ENCODE data around the gene MEAK7.
"Not testable (repeated sequence)": the region's sequence is repeated elsewhere in the genome, so short reads cannot be mapped to it uniquely, and the experiment has no call there.

The MEAK7 gene

DNA sequence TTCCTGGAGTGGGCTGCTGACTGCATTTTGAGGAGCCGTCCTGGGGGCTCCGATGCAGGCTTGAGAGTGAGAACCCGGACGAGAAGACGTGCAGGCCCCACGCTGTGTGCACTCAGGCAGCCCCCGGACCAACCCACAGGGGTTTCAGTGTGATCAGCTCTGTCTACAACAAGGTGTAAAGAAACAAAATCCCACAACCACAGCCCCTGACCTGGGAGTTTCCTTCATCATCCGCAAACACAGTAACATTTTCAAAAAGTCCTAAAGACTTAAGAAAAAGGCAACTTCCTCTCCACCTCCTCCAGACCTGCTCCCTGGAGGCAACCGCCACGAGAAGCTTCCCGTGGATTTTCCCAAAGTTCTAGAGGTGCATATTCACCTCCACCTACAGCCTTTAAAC lies 15.4 kb upstream of the MEAK7 start:
- TF ChIP-seq, protein P1, sequence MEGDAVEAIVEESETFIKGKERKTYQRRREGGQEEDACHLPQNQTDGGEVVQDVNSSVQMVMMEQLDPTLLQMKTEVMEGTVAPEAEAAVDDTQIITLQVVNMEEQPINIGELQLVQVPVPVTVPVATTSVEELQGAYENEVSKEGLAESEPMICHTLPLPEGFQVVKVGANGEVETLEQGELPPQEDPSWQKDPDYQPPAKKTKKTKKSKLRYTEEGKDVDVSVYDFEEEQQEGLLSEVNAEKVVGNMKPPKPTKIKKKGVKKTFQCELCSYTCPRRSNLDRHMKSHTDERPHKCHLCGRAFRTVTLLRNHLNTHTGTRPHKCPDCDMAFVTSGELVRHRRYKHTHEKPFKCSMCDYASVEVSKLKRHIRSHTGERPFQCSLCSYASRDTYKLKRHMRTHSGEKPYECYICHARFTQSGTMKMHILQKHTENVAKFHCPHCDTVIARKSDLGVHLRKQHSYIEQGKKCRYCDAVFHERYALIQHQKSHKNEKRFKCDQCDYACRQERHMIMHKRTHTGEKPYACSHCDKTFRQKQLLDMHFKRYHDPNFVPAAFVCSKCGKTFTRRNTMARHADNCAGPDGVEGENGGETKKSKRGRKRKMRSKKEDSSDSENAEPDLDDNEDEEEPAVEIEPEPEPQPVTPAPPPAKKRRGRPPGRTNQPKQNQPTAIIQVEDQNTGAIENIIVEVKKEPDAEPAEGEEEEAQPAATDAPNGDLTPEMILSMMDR (IDR thresholded peaks at IDR 0.05; ENCODE audit: insufficient read depth, low read depth, low read length, missing control alignments): no peak
- DNase-seq (ENCODE audit: low read depth): peak; percentile 36

DNA sequence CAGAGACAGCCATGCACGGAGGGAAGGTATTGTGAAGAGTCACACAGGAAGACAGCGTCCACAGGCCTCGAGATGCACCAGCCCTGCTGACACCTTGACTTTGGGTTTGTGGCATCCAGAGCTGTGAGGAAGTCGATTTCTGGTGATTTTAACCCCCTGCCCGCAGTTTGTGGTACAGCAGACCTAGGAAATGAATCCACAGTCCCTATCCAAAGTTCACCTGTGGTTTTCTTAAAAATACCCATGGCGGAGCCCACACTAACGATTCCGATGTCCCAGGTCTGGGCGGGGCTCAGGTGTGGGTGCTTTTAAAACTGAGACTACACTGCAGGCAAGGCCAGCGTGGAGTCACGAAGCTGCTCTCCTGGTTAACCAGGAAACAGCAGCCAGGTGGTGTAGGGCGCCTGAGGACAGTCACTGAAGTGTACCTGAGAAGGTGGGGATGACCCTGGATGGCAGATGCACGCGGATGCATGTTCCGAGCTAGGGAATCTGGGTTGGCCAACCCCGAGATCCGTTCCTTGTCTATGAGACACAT lies 14.4 kb upstream of the MEAK7 start:
- DNase-seq (ENCODE audit: low read depth): no peak
- TF ChIP-seq, protein P1 (IDR thresholded peaks at IDR 0.05; ENCODE audit: insufficient read depth, low read depth, low read length, missing control alignments): no peak
- no peak overlapping the region for H3K4me3 ChIP-seq (ENCODE audit: low read depth, low read length)

More for the DNA sequence above, 15.4 kb upstream of the MEAK7 start:
- H3K4me3 ChIP-seq (ENCODE audit: low read depth, low read length): no peak overlapping the region

DNA sequence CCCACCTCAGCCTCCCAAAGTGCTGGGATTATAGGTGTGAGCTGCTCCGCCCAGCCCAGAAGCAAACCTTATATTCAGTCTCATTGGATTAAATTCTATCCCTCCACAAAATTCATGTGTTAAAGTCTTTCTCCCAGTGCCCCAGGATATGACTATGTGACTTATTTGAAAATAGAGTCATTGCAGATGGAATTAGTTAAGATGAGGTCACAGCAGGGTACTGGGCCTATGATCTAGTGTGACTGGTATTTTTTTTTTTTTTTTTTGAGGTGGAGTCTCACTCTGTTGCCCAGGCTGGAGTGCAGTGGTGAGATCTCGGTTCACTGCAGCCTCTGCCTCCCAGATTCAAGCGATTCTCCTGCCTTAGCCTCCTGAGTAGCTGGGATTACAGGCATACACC lies 13.8 kb upstream of the MEAK7 start:
- not testable (repeated sequence) for H3K4me3 ChIP-seq (ENCODE audit: low read depth, low read length); DNase-seq (ENCODE audit: low read depth)

DNA sequence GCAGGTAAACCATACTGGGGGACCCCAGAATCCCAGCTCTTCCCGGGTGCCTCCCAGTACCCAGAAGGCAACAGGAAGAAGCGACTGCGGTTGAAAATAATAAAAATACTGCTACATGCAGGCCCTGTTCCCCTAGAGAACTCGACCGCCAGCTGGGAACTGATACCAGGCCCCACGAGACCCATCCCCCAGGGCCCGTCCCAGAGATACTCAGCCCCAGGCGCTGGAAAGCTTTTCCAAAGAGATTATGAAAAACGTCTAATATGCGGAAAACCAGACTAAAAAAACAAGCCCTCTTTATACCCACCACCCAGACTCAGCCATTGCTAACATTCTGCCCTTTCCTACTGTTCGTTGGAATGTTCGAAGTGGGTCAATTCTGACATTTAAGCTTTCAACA lies 12.9 kb upstream of the MEAK7 start:
- TF ChIP-seq, protein P1 (IDR thresholded peaks at IDR 0.05; ENCODE audit: insufficient read depth, low read depth, low read length, missing control alignments): no peak
- no peak for DNase-seq (ENCODE audit: low read depth)
- H3K4me3 ChIP-seq (ENCODE audit: low read depth, low read length): no peak overlapping the region

DNA sequence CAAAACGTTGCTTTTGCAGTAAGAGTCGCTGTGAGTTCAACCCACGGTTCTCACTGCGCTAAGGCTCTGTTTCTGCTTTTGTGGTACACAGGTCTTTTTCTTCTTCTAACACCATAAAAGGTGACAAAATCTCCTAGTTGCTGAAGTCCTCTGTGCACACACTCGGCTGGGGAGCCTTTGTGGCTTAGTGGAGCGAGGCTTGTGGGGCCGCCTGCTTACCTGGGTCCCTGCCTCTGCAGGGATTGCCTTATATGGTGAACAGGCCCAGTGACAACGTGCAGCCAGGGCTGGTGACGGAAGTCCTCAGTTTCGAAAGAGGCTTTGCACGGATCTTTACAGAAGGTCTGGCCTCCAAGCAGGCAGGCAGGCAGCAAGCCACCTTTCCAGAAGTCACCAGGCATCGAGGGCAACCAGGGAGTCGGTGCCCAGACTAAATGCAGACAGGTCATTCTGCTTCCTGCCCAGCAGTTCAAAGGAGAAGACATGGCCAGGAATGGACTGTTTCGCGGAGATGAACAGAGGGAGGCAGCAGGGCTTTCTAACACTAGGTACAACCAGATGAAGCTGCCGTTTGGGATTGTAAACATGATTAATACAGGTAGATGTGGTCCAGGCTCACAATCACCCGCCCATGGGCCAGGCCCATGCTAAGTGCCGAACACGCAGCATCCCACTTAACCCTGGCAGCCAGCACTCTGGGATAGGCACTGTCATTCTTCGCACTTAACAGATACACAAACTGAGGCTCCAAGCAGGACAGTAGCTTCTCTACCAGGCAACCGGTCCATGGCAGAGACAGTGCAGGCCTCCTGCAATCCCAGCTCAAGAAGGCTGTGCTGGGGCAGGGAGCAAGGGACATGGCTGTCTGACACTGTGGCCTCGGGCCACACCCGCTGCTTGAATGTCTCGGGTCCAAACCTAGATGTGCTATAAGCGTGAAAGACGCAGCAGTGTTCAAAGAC lies 10.7 kb upstream of the MEAK7 start:
- TF ChIP-seq, protein P1 (IDR thresholded peaks at IDR 0.05; ENCODE audit: insufficient read depth, low read depth, low read length, missing control alignments): no peak
- peak overlapping the region; percentile 26 for H3K4me3 ChIP-seq (ENCODE audit: low read depth, low read length)
- DNase-seq (ENCODE audit: low read depth): peak; percentile 97

DNA sequence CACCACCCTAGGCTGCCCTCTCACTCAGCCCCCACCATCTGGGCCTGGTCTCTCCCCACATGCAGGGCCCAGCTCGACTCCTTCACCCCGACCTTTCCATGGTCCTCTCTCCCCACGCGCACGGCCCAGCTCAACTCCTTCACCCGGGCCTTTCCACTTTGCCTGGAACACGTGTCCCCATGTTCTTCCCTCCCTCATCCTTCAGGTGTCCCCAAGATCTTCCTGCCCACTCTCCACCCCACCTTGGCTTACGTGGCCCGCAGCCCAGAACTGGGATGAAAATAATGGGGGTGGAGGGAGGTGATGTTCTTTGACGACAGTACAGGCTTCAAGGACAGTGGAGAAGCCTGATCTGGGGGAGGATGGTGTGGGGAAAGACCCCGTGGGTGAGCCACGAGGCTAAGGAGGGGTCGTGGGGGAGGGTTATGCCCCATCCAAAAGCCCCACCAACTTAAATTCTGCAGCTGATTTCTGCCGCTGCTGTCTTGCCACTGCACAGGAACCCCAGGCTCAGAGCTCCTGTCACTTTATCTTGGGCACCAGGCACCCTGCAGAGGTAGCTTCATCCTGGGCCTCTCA lies 9.9 kb upstream of the MEAK7 start:
- no peak for DNase-seq (ENCODE audit: low read depth)
- H3K4me3 ChIP-seq (ENCODE audit: low read depth, low read length): peak overlapping the region; percentile 18; the same call in 1 of the 2 replicates
- TF ChIP-seq, protein P1 (IDR thresholded peaks at IDR 0.05; ENCODE audit: insufficient read depth, low read depth, low read length, missing control alignments): no peak

DNA sequence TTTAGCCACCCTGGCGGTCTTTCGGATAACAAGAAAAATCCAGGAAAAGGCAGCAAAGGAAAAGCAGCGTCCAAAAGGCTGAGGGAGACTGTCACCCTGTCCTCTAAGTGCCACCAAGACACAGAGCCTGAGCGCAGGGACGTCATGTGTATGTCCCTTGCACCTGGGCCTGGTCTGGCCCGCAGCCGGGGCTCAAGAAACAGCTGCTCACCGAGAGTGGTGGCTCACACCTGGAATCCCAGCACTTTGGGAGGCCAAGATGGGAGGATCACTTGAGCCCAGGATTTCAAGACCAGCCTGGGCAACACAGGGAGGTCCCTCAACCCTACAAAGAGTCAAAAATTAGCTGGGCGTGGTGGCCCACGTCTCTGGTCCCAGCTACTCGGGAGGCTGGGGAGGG lies 9.2 kb upstream of the MEAK7 start:
- no peak for DNase-seq (ENCODE audit: low read depth)
- TF ChIP-seq, protein P1 (IDR thresholded peaks at IDR 0.05; ENCODE audit: insufficient read depth, low read depth, low read length, missing control alignments): no peak
- no peak overlapping the region for H3K4me3 ChIP-seq (ENCODE audit: low read depth, low read length)

Data from GM12865 (cell line).